Activated naive CD8-positive, alpha-beta T cell (primary cell): ENCODE measurements around the gene TBC1D5.

Experiments used
- H3K27ac Mint-ChIP-seq: one replicate; pipeline ENCODE4 v1.8.0; 2021; ENCODE audit warnings: mixed read lengths
- H3K27me3 Mint-ChIP-seq: one replicate; pipeline ENCODE4 v1.8.0; 2021; ENCODE audit warnings: mixed read lengths
- H3K36me3 Mint-ChIP-seq: one replicate; pipeline ENCODE4 v1.8.0; 2021; ENCODE audit warnings: mixed read lengths
- H3K4me1 Mint-ChIP-seq: one replicate; pipeline ENCODE4 v1.8.0; 2021; ENCODE audit warnings: low read depth, mixed read lengths
- H3K4me3 Mint-ChIP-seq: one replicate; pipeline ENCODE4 v1.8.0; 2021; ENCODE audit warnings: mild to moderate bottlenecking, mixed read lengths
- H3K9me3 Mint-ChIP-seq: one replicate; pipeline ENCODE4 v1.8.0; 2021; ENCODE audit warnings: low read depth, mixed read lengths

The TBC1D5 gene

DNA sequence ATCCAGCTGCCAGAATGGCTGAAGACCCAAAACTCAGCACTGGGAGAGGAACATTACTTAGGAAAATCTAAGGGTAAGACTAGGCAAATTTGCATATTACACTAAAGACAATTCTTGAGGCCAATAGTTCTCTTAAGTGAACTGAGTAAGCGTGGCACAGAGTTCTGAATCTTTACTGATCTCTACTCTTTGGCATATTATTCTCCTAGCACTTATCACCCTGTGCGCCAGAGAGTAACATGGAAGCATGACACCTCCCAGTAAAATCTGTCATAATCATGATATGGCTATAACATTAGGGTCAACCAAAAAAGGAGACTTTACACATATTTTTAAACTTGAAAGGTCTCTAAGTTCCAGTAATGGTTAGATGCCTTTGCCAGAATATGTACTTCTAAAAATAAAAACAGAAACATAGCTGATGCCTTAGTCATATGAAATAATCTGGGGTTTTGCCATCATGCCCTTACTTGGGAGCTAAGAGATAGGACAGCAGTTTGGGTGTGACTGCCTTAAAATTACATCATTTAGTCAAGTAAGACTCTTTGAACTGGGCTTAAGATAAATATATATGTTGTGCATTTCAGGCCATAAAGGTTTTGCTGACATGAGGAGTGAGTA lies 567.1 kb downstream of the TBC1D5 start:
- no peaks in the 10 kb centered on the region for H3K27me3 Mint-ChIP-seq
- no peak overlapping the region for H3K27ac Mint-ChIP-seq
- no peaks in the 10 kb centered on the region for H3K9me3 Mint-ChIP-seq
- peaks cover 6% of the 10 kb centered on the region for H3K4me1 Mint-ChIP-seq
- H3K36me3 Mint-ChIP-seq: peaks cover 11% of the 10 kb centered on the region
- no peak overlapping the region for H3K4me3 Mint-ChIP-seq

DNA sequence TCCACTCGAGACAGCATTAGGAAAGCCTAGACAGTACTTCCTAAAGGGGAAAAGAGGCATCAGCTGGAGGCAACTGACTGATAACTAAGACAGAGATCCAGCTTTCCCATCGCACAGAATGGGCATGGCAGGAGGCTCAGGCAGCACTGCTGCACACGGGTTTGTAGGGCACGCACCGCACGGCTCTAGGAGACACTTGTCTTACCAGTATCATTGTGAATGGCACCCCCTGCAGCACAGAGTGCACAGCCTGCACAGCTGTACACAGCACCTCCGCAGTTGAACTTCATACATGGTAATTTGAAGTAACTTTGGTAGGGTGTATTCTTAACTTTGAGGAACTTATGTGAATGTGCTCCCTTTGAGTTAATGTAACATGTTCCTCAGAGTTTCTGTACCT lies 576.1 kb downstream of the TBC1D5 start:
- Mint-ChIP-seq H3K9me3 (no peaks in the 10 kb centered on the region), H3K4me3 (no peak overlapping the region), H3K27me3 (no peaks in the 10 kb centered on the region), H3K27ac (no peak overlapping the region), H3K4me1 (peaks cover 1% of the 10 kb centered on the region), H3K36me3 (peaks cover 12% of the 10 kb centered on the region)

DNA sequence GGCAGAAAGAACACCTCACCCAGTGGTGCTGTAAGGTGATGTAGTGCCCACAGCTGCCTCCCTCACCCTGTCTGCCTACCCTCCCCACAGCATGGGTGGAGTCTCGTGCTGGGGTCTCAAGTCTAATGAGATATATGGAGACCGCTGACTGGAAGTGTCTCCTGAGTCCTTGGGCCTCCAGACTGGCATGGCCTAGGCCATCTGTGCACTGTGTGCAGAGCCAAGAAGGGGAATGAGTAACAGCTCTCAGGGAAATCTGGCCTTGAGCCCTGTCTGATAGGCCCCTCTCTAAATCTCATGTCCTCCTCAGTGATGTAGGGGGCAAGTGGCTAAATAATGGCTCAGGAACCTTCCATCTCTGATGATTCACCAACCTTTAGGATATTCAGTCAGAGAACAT lies 580.3 kb downstream of the TBC1D5 start:
- Mint-ChIP-seq H3K27me3 (no peaks in the 10 kb centered on the region), H3K36me3 (peaks cover 9% of the 10 kb centered on the region), H3K4me1 (peaks cover 17% of the 10 kb centered on the region), H3K4me3 (no peak overlapping the region), H3K9me3 (no peaks in the 10 kb centered on the region), H3K27ac (no peak overlapping the region)

DNA sequence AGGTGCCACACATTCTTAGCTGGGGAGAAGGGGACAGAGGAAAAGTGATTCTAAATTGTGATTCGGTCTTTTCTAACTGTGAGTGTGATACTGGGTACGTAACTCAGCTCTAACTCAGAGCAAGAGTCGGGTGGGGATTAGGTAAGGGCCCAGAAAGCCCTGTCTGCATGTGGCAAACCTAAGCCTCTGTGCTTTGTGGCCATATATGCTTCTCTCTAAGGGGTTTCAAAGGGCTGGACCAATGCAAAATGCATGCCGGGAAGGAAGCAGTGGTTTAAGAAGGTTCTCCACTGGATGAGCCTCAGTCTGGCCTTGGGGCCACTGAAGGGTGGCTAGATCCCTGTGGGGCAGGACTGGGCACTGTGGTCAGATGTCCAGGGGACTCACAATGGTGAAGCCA lies 581.8 kb downstream of the TBC1D5 start:
- H3K9me3 Mint-ChIP-seq: no peaks in the 10 kb centered on the region
- H3K36me3 Mint-ChIP-seq: peaks cover 7% of the 10 kb centered on the region
- H3K4me3 Mint-ChIP-seq: no peak overlapping the region
- H3K4me1 Mint-ChIP-seq: peaks cover 17% of the 10 kb centered on the region
- H3K27me3 Mint-ChIP-seq: no peaks in the 10 kb centered on the region
- peak overlapping the region; percentile 24 for H3K27ac Mint-ChIP-seq

DNA sequence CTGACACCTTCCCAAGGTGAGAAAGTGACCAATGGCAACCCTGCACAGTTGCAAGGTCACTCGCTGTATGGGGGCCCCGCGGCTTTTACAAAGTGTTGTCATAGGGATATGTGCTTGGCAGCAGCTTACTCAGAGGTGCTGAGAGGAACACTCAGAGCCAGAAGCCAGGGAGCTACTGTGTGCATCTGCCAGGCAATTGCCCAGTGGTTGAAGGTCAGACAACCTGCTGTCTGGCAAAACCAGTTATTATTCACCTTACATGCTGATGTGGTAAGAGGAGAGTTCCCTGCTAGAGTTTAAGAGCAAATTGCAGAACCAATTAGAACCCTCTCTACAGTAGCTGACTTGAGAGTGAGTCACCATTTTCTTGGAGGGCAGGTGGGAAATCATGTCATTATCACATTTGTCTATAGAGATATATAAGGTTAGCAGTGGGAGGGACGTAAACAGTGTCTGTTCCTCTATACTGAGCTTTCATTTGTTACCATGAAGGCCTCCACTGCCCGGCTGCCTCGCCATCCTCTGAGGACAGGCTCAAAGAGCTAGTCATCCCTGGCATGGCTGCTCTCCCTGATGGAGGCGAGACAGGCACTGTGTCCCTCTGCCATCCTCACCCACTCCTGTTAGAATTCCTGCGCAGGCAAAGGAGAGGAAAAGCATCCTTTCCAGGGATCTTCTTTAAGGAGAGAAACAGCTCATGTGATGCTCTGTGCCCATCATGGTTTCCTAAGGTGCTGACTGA lies 583.3 kb downstream of the TBC1D5 start:
- H3K4me3 Mint-ChIP-seq: no peak overlapping the region
- peak overlapping the region; percentile 34 for H3K27ac Mint-ChIP-seq
- no peaks in the 10 kb centered on the region for H3K27me3 Mint-ChIP-seq
- H3K4me1 Mint-ChIP-seq: peaks cover 17% of the 10 kb centered on the region
- no peaks in the 10 kb centered on the region for H3K9me3 Mint-ChIP-seq
- H3K36me3 Mint-ChIP-seq: peaks cover 5% of the 10 kb centered on the region

DNA sequence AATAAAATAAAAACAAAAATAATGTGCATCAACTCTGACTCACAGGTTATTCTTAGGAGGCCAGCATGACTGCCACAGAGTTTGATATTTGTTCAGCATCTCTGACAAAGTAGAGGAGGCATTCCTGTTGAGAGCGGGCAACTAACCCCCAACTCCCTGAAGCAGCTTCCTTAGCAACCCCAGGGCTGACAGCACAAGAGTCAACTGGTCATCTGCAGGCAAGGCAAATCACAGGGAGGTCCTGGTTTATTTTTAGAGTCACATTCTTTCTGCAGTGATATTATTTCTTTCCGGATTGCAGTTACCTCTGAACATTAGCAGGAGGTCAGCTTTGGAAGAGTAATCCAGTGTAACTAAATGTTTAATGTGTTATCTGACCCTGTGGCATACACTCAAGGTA lies 584.7 kb downstream of the TBC1D5 start:
- Mint-ChIP-seq H3K36me3 (peaks cover 10% of the 10 kb centered on the region), H3K27me3 (no peaks in the 10 kb centered on the region), H3K4me3 (no peak overlapping the region), H3K4me1 (peaks cover 23% of the 10 kb centered on the region), H3K9me3 (no peaks in the 10 kb centered on the region), H3K27ac (no peak overlapping the region)

DNA sequence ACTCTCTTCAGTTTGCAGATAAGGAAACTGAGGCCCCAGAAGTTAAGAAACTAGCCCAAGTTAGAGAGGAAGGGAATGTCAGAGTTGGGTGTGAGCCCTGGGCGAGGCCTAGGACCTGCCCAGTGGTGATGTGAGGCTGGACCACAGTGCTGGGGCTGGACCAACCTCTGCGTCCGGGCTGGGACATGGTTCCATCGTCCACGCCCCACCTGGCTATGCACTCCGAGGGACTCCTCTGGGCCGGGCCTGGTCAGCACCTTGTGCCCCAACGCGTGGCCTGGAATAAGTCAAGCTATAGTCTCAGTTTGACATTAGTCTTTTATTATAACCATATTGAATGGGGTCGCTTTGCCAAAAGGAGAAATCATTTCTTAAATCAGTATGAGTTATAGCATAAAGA lies 585.6 kb downstream of the TBC1D5 start:
- Mint-ChIP-seq H3K36me3 (peaks cover 10% of the 10 kb centered on the region), H3K27ac (no peak overlapping the region)

DNA sequence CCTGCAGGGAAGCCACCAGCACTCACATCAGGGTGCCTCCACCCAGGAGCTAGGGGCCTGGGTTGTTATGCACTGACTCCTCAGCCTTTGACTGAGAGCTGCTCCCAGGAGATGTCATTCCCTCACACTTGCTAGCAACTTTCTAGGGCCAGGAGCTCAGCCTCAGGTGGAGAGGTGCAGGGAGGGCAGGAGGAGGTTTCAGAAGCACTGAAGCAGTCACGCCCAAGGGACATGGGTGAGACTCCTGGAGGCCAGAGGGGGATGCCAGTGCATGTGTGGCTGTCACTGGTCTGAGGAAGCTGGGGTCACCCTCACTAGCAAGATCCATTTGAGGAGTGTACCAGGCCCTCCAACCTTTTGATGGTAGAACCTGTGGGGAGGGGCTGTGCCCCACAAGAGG lies 586.5 kb downstream of the TBC1D5 start:
- Mint-ChIP-seq H3K27ac (no peak overlapping the region), H3K36me3 (peaks cover 10% of the 10 kb centered on the region), H3K27me3 (no peaks in the 10 kb centered on the region), H3K4me3 (no peak overlapping the region), H3K9me3 (no peaks in the 10 kb centered on the region), H3K4me1 (peaks cover 38% of the 10 kb centered on the region)

More for the DNA sequence above, 585.6 kb downstream of the TBC1D5 start:
- no peaks in the 10 kb centered on the region for H3K27me3 Mint-ChIP-seq
- H3K9me3 Mint-ChIP-seq: no peaks in the 10 kb centered on the region
- H3K4me3 Mint-ChIP-seq: no peak overlapping the region
- peaks cover 30% of the 10 kb centered on the region for H3K4me1 Mint-ChIP-seq

DNA sequence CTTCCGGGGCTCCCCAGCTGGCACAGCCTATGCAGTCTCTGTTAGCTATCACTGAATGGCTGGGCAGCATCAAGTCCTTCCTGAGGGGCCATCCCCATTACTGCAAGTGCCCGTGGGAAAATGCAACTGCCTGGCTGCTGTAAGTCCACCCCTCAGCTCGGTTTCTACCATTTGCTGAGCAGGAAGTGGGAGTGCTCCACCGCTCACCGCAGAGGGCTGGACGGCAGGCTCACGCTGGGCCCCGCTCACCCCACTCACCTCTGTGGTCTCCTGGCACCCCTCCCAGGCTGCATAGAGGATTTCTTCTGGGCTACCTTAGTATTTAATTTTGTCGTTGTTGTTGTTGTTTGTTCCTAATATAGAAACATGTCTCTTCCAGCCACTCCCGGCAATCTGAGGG lies 587.5 kb downstream of the TBC1D5 start:
- no peak overlapping the region for H3K27ac Mint-ChIP-seq
- H3K4me1 Mint-ChIP-seq: peaks cover 40% of the 10 kb centered on the region
- no peak overlapping the region for H3K4me3 Mint-ChIP-seq
- no peaks in the 10 kb centered on the region for H3K9me3 Mint-ChIP-seq
- no peaks in the 10 kb centered on the region for H3K27me3 Mint-ChIP-seq
- H3K36me3 Mint-ChIP-seq: peaks cover 8% of the 10 kb centered on the region

DNA sequence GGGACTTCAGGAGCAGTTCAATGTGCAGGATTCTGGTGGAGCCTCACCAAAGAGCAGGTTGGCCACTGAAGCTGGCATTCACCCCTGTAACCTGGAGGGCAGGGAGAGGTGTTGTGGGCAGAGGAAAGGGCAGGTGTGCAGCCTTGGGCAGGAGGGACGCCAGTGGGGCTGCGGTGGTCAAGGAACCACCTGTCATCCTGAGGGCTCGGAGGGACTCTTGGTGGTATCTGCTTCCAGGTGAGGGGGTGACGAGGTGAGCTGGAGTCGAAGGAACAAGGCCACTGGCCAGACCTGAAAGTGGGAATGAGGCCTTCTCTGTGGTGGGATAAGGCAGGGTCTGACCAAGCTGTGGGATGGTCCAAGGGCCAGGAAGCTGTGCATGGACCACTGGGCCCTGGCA lies 588.2 kb downstream of the TBC1D5 start:
- Mint-ChIP-seq H3K27ac (no peak overlapping the region), H3K27me3 (no peaks in the 10 kb centered on the region), H3K9me3 (no peaks in the 10 kb centered on the region), H3K36me3 (peaks cover 8% of the 10 kb centered on the region), H3K4me3 (no peak overlapping the region), H3K4me1 (peaks cover 38% of the 10 kb centered on the region)

DNA sequence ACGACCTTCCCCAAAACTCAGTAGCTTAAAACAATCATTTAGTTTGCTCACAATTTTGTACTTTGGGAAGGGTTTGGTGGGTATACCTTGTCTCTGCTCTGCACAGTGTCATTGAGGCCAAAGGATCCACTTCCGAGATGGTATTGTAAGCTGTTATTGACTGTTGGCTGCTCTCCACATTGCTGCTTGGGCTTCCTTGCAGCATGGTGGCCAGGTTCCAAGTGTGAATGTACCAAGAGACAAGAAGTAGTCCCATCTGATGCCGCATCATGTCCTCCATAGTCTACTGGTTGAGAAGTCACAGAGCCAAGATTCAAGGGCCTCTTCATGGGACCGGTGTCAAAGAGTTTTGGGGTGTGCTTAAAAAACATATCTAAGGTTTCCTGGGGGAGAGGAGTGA lies 589.2 kb downstream of the TBC1D5 start:
- Mint-ChIP-seq H3K27me3 (no peaks in the 10 kb centered on the region), H3K4me3 (no peak overlapping the region), H3K9me3 (no peaks in the 10 kb centered on the region), H3K36me3 (peaks cover 8% of the 10 kb centered on the region), H3K27ac (peak overlapping the region; percentile 54), H3K4me1 (peaks cover 34% of the 10 kb centered on the region)

DNA sequence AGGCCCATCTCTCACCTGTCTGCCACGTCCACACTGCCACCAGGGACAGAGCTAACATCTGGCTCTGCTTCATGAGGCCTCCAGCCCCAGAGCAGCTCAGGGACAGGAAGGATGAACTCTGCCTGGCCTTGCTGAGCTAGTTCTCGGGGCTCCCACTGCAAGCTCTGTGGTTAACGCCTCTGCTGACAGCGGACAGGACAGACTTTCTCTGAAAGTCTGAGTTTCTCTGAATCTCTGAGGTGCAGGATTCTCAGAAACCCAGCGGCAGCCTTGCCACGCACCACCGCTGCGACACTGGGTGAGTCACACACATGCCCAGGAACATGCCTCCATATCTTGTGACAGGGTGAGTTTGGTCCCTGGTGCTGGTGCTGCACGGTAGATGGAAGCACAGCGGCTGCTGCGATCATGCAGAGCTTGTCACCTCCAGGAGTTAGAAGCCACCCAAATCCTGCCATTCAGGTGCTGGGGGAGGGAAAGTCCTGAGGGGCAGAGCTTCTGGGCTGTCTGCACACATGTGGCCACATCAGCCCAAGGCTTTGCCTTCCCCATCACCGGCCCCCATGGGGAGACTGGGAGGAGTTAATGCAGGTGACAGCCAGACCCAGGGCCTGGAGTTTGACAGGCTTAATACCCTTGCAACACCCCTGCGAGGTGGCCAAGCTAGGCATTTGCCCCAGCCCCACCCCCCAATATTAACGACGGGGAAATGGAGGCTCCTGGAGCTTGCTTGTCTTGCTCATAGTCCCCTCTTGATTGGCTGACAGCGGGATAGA lies 590.6 kb downstream of the TBC1D5 start:
- Mint-ChIP-seq H3K36me3 (peaks cover 8% of the 10 kb centered on the region), H3K4me3 (peak overlapping the region; percentile 74), H3K27ac (peak overlapping the region; percentile 92), H3K27me3 (no peaks in the 10 kb centered on the region), H3K9me3 (no peaks in the 10 kb centered on the region), H3K4me1 (peaks cover 34% of the 10 kb centered on the region)

DNA sequence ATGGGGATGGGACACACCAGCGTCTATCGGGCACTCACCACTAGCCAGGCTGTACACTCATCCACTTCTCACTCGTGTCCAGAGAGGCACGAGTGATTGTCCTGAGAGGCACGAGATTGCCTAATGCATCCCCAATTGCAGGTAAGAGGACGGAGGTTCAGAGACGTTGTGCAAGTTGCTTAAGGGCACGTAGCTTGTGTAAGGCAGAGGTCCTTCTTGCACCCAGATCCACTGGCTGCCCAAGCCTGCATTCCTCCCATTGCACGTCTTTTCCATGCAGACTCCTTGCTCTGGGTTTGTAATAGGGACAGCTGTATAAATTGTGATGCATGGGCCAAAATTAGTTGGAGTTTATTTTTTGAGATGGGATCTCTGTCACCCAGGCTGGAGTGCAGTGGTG lies 593.4 kb downstream of the TBC1D5 start:
- Mint-ChIP-seq H3K4me1 (peaks cover 36% of the 10 kb centered on the region), H3K9me3 (no peaks in the 10 kb centered on the region), H3K27ac (no peak overlapping the region), H3K27me3 (no peaks in the 10 kb centered on the region), H3K4me3 (no peak overlapping the region), H3K36me3 (peaks cover 7% of the 10 kb centered on the region)

DNA sequence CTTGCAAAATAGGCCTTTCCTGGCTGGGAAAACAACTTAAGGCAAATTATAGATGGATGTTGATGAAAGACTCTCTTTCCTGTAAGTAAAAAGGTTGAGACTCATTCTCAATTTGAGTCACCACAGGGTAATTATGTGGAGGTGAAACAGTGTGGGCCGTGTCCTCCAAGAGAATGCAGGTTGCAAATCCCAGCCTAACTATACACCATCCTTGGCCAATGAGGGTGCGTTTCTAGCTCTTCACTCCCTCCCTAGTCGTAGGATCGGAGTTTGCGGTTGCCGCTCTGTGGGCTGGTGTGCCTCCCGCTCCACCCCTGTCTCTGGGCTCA lies 597.8 kb downstream of the TBC1D5 start:
- no peaks in the 10 kb centered on the region for H3K27me3 Mint-ChIP-seq
- peaks cover 3% of the 10 kb centered on the region for H3K4me1 Mint-ChIP-seq
- no peak overlapping the region for H3K4me3 Mint-ChIP-seq
- no peaks in the 10 kb centered on the region for H3K36me3 Mint-ChIP-seq
- no peaks in the 10 kb centered on the region for H3K9me3 Mint-ChIP-seq
- H3K27ac Mint-ChIP-seq: no peak overlapping the region

DNA sequence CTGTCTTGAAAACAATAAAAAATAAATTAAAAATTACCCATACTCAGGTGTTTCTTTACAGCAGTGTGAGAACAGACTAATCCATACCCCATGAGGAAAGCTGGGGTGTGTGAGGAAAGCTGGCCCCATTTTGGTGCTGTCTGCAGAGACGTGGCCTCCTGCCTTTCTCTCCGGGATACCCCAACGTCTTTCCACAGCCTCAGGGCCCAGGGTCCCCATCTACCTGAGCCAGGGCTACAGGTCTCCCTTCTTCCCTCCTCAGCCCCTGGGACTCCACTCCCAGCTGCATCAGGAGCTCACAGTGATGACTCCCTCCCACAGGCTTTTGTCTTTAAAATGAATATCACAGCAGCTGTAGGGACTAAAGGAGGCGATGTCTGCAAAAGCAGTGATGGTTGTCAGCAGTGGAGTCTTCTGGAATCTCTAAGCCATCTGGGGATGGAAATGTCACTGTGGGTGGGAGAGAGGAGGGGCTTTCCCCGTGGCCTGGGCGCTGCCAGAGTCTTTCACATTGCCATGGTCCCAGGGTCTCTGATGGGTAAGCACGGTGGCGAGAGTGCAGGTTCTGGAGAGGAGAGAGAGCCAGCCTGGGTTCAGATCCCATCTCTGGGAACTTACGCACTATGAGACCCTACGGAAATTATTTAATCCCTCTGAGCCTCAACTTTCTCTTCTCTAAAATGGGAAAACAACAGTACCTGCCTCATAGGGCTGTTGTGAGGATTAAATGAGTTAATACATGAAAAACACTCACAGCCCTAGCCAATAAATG lies 598.4 kb downstream of the TBC1D5 start:
- Mint-ChIP-seq H3K36me3 (no peaks in the 10 kb centered on the region), H3K27ac (no peak overlapping the region), H3K4me1 (peaks cover 3% of the 10 kb centered on the region), H3K9me3 (no peaks in the 10 kb centered on the region), H3K27me3 (no peaks in the 10 kb centered on the region), H3K4me3 (no peak overlapping the region)
